GM21447 (cell line): Measurements from ENCODE around the gene PPP2R5B.

Experiments used
- ATAC-seq: cut with Tn5 transposase; IDR thresholded peaks from one replicate; pipeline ENCODE4 v1.9.1; 2021; ENCODE audit not compliant: unreplicated experiment

PPP2R5B gene

GRCh38 chr11:64923944-64924909, at the start of gene PPP2R5B:
PPP2R5B (plus strand) TSS chr11:64924689; CDS start chr11:64925735, 1,046 bp downstream.
- peak; percentile 82 for ATAC-seq

DNA sequence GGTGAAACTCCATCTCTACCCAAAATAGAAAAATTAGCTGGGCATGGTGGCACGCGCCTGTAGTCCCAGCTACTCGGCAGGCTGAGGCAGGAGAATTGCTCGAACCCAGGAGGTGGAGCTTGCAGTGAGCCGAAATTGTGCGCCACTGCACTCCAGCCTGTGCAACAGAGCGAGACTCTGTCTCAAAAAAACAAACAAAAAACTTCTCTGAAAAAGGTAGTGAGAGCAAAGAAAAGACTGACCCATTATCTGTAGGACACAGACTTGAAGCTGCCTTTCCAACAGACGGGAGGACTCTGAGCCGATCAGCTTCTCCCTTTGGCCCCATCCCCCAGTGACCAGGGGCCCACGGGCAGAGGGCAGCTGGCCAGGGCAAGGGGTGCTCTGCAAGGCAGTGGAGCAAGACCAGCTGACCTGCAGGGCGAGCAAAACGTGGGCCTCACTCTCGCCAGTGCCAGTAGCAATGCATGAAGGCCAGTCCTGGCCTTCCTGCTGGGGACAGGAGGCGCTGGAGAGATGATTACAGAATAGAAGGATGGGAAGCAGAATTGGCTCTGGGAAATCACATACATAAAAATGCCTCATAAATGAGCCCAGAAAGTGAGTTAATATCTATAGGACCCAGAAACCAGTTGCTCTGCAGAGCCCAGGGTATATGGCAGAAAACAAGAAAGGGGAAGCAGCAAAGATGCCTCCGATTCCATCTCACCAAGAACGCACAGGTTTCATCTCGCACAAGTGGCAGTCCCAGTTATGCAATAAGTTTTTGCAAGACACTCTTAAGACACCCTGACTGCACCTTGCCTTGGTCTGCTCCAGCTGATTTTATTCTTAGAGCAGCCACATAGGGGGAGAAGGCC, 48.9 kb upstream of the PPP2R5B start:
- no peak for ATAC-seq

- no peak for ATAC-seq
Measured at GRCh38 chr11:64876229-64876750, 48.2 kb upstream of the PPP2R5B start.

GRCh38 chr11:64876835-64877341, 47.6 kb upstream of the PPP2R5B start:
- ATAC-seq: no peak

- ATAC-seq: no peak
Measured at GRCh38 chr11:64877390-64878222, 46.9 kb upstream of the PPP2R5B start.

GRCh38 chr11:64878223-64878493, 46.3 kb upstream of the PPP2R5B start:
- ATAC-seq: peak; percentile 4

GRCh38 chr11:64878494-64879243, 45.8 kb upstream of the PPP2R5B start, which contains the start of gene EHD1:
EHD1 (minus strand) TSS chr11:64878621; CDS start chr11:64878464, 157 bp downstream.
- peak; percentile 54 for ATAC-seq

GRCh38 chr11:64879244-64879900, 45.1 kb upstream of the PPP2R5B start:
- ATAC-seq: peak; percentile 2

DNA sequence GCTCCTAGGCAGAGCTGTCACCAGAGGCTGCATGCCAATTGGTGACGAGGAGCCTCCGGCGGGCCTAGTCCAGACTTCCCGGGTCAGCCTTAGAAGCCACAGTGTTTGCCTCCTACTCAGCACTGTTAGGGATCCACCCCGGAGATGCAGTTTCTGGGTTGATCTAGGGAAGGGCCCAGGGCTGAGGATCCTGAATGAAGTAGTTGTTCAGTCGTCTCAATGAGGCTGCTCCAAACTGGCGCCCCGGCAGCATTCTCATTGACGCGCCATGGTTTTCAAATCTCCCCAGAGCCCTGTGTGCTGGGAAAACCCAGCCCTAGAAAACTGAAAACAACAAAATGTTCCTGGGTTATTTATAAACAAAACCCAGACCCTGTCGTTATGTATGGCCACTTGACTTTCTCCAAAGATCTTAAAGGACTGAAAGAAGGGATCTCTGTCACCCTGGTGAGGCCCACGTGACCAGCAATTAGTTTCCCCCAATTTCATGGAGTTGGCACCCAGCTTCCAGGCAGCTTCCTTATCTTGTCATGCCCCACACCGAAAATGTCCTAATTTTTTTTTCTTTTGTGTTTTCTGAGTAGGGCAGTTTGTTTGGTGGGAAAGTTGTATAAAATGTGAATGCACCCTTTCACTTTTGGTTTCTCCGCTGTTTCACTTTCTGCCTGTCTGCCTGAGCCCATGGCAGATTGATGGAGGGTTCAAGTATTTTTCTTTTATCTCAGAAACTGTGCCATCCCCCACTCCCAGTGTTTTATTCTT, 44.1 kb upstream of the PPP2R5B start:
- no peak for ATAC-seq

DNA sequence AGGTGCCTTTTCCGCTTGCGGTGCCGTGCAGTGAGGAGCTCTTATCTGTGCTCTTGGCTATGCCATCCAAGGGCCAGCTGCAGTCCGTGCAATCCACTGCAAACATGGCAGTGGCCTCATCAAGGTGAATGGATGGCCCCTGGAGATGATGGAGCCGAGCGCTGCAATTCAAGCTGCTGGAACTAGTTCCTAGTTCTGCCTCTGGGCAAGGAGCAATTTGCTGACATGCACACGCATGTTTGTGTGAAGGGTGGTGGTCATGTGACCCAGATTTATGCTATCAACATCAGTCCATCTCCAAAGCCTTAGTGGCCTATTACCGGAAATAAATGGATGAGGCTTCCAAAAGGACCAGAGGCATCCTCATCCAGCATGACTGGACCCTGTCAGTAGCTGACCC, 43.0 kb upstream of the PPP2R5B start:
- ATAC-seq: no peak

- no peak for ATAC-seq
Measured at GRCh38 chr11:64882243-64882642, 42.2 kb upstream of the PPP2R5B start.

DNA sequence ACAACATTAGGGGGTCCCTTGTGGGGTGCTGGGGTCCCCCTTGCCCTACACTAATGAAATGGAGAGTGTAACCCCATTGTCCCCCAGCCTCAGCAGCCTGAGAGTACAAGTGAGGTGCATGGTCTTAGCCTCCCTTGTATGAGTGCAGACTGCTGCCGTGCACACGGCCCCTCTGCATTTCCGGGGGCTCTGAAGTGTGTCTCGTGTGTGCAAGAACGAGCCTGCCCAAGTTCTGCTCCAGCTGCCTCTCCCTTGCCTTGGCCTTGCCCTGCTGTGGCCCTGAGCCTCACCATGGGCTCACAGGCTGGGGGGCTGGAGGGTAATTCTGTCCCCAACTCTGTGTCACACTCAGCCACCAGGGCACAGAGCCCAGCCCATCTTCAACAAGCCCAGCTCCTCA, 40.9 kb upstream of the PPP2R5B start:
- ATAC-seq: no peak

DNA sequence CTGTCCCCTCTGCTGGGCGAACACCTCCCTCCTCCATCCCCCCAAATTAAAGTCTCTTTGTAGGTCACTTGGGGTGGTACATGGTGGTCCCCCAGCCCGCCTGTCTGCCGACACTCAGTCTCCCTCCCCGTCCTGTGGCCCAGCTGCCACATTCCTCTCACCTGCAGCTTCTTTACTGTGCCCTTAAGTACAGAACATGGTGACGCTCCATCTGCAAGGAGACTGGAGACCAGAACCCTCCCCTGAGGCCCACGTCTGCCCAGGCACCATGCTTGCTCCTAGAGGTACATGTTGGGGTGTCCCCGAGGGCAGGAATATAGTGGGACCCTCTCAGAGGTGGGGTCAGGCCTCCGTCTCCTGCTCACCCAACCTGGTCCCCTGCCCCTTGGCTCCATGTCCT, 40.5 kb upstream of the PPP2R5B start:
- ATAC-seq: no peak

DNA sequence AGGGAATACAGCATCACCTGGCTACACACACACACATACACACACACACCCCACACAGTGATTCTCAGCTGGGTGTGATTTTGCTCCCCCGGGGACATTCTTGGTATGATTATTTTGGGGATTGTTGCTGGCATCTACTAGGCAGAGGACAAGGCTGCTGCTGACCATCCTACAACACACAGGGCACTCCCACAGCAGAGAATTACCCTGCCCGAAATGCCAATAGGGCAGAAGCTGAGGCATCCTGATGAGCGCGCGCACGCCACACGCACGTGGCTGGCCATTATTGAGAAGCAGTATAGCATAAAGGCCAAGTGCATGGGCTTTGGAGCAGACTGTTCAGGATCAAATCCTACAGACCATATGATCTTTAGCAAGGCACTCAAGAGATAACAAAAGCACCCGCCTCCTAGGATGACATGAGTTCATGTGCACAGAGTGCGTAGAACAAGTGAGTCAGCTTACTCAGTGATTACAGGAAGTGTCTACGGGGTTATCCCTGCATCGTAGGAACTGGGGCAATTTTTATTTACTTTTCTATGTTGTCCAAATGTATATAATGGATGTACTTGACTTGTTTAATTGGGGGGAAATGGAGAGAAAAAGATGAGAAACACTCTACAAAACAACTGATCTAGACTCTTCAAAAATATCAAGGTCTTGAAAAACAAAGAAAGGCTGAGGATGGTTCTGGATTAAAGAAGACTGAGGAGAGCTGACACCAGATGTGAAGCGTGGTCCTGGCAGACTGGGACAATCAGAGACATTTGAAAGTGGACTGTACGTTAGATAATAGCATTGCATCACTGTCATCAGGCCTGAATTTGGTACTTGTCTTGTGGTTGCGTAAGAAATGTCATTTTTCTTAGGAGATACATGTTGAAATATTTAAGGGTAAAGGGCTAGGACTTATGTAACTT, 38.9 kb upstream of the PPP2R5B start:
- ATAC-seq: no peak

- no peak for ATAC-seq
Measured at GRCh38 chr11:64887234-64887756, 37.2 kb upstream of the PPP2R5B start.

DNA sequence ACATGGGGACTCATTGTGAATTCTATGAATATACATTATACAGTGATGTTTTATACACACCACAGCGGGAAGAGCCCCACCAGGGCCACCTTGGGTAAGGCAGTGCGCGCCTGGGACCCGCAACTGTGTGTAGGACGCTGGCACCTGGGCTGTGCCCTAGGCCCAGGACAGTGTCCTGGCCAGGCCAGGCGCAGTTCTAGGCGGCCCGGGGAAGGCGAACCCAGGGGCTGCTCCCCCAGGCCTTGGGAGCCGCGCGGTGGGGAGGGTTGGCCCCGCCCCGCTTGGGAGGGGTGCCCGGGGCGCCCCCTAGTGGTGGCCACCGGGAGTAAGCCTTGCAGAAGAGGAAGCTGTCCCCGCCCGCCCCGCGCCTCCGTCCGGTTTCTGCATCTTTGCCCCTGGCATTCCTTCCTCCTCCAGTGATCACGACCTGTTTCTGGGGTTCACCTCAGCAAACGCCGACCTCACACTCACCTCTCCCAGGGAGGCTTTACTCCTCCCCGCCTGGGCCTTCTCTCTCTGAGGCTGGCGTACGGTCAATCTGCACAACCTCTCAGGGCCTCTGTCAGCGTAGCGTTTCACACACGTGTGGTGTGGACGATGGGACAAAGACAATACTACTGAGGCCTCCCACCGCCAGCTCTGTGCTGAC, 36.6 kb upstream of the PPP2R5B start:
- peak; percentile 65 for ATAC-seq

- no peak for ATAC-seq
Measured at GRCh38 chr11:64888406-64888728, 36.1 kb upstream of the PPP2R5B start.
